ENCODE results near the gene CD46.

- TF ChIP-seq CTCF (IDR thresholded peaks at IDR 0.05) (no peak), POLR2A (IDR thresholded peaks at IDR 0.05) (no peak)
Observed at GRCh38 chr1:207762622-207763021, 10.8 kb downstream of the CD46 start.

Data from testis (tissue), 2 donors.